ENCODE results near the gene CPNE1.

GRCh38 chr20:35664466-35665206 is at the start of gene CPNE1, which contains the start of gene RBM12:
- TF ChIP-seq CTCF (IDR thresholded peaks at IDR 0.05) (peak in 2 of 12 donors; percentile 2 to 11), POLR2A (IDR thresholded peaks at IDR 0.05) (peak; percentile 64 to 90)
